ENCODE results near the gene IQCM.

DNA sequence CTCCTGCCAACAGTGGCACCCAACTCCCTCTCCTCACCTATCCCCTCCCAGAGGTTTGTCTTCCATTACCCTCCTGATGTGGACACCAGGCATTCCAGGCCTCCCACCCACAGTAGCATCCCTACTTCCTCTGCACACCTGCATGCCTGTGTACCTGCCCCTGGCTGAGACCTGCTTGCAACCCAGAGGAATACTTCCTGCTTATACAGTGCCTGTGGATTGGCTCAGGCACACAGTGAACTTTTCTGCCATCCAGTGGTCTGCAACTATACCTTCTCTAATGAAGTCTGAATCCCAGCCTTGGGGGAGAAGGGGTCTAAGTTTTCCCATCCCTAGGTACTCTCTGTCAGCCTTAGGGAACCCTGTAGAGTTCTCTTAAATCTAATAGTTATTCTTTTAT, 169.9 kb downstream of the IQCM start:
- TF ChIP-seq CTCF (conservative IDR thresholded peaks at IDR 0.05; ENCODE audit: low read length) (no peak), EZH2phosphoT487 (IDR thresholded peaks at IDR 0.05; ENCODE audit: borderline replicate concordance) (no peak)

Measured in Loucy (cell line).